Gastroesophageal sphincter (tissue), 3 donors: ENCODE measurements around the gene RAD51B.

ENCODE experiments used
- CTCF ChIP-seq, 4 experiments: fragments of 200-600 bp in 2 of 4; fragments of 450-650 bp in 2 of 4; sonication (generic) in 1 of 4; IDR thresholded peaks; one replicate each; pipeline ENCODE4 v1.5.1; 2017 to 2019; ENCODE audit warnings: antibody characterized with exemption in 4 of 4, mild to moderate bottlenecking in 2 of 4, moderate library complexity in 2 of 4
- EP300 ChIP-seq: sonication (generic); formaldehyde crosslinking; IDR thresholded peaks from one replicate; pipeline ENCODE4 v1.6.1; 2017; ENCODE audit warnings: antibody characterized with exemption, mild to moderate bottlenecking
- POLR2A ChIP-seq, 2 donors: fragments of 450-650 bp; IDR thresholded peaks; one replicate each; pipeline ENCODE4 v1.6.1; 2017; ENCODE audit warnings: antibody characterized with exemption in 2 of 2, mild to moderate bottlenecking in 2 of 2, moderate library complexity in 1 of 2
- POLR2AphosphoS5 ChIP-seq: sonication (generic); formaldehyde crosslinking; IDR thresholded peaks from one replicate; pipeline ENCODE4 v1.6.1; 2017; ENCODE audit warnings: antibody characterized with exemption

- TF ChIP-seq CTCF (IDR thresholded peaks at IDR 0.05) (no peak), POLR2AphosphoS5 (no peak), POLR2A (IDR thresholded peaks at IDR 0.05) (no peak), EP300 (no peak)
These were observed 473.0 kb downstream of the RAD51B start for GRCh38 chr14:68292441-68293215.
